ENCODE data around the gene CDC123.
"Not testable (repeated sequence)": the region's sequence is repeated elsewhere in the genome, so short reads cannot be mapped to it uniquely, and the experiment has no call there.

Gene CDC123

DNA sequence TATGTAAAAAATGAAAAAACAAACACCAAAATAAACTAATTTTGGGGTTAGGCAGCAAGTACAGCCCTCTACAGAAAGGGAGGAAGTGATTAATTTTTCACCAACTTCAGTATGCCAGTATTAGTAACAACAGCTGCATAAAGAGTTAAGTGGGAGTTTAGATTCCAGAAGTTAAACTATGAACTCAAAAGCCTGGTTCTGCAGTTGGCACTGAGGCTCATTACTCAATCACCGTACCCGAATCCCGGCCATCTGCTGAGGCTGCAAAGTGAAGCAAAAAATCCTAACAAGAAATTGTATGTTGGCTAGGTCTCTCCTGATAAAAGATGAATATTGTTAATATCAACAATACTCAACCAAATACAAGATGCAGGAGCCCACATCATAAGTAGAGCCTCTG lies 4.3 kb upstream of the CDC123 start:
- peak in 1 of 2 donors; percentile 69 for DNase-seq

DNA sequence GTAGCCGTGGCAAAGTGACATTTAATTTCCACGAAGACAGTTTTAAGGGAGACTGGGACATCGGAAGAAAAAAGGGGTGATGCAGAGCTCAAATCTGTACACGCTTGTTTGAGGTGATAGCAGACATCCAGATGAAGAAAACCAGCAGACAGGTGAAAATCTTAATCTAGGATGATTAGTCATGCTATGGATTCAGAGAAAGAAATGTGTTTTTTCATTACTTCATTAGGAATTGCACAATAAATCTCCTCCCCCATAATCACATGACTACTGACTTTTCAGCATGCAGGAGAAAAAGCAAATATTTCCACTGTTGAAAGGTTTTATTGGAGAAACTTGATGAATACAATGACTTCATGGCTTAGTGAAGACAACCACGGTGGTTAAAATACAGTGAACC lies 2.8 kb upstream of the CDC123 start:
- no peak for DNase-seq

DNA sequence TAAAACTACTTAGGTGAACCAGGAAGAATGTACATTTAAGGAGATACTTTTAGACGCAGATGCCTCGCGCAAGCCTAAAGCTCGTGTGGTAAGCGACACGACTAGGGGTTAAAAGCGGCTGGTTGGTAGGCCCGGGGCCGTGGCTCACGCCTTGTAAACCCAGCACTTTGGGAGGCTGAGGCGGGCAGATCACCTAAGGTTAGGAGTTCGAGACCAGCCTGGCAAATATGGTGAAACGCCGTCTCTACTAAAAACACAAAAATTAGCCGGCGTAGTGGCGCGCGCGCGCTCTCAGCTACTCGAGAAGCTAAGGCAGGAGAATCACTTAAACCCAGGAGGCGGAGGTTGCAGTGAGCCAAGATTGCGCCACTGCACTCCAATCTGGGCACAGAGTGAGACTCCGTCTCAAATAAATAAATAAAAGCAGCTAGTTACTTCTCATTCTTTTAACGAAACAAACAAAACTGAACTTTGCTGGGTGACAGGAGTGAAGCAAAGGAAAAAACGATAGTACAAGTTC lies 1.2 kb upstream of the CDC123 start:
- DNase-seq = no peak

DNA sequence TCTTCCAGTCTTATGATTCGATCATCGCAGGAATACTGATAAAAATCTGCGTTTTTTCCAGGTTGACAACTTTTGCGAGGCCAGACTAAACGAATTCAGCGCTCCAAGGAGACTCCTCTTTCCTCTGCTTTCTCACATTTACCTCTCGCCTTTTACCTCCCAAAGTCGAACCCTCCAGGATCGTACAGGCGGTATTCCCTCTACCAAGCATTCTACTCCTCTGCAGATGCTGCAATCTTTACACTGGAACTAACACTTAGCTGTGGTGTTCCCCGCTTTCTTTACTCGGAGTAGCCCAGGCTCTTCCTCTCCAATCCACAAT lies 746 bp upstream of the CDC123 start:
- no peak for DNase-seq

DNA sequence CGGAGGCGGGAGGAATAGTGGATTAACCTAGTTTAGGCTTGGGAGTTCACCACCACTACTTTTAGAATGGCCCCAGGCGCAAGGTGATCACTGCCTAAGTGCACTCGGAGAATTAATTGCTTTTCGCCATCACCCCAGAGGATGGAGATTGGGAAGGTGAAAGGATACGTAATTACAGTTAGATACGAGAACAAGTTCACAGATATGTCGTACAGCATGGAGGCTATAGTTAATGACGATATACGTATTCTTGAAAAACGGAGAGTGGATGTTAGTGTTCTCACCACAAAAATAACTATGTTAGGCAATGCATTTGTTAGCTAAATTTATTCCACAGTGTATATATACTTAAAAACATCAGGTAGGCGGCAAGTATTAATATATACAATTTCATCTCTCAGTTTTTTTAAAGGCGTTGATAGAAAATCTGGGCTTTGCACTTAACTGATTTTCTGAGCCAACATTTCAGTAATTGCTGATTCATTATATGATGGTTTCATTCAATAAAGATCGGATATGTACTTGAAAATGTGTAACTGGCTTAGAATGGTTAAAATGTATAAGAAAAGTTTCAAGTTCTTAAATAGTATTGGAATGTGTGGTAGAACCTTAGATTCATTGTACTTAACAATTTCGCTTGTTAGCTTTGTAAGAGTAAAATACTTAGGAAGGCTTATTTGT lies 683 bp downstream of the CDC123 start:
- no peak for DNase-seq

DNA sequence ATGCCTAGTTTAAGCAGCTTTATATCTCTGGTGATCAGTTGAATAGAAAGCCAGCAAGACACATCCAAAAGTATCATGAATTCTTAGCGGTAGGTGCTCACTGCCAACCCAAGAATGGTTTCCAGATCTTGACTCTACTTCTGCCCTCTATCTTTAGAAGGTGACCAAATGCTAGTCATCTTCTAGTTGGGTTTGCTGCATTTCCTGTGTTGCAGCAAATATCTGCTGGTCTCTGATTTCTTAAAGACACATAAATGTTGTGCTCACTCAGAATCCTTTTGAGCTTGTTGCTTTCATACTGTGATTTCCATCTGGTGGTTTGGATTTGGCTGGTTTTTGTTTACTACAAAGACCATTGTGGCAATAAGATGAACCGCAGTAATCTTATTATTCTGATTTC lies 2.2 kb downstream of the CDC123 start:
- no peak for DNase-seq

DNA sequence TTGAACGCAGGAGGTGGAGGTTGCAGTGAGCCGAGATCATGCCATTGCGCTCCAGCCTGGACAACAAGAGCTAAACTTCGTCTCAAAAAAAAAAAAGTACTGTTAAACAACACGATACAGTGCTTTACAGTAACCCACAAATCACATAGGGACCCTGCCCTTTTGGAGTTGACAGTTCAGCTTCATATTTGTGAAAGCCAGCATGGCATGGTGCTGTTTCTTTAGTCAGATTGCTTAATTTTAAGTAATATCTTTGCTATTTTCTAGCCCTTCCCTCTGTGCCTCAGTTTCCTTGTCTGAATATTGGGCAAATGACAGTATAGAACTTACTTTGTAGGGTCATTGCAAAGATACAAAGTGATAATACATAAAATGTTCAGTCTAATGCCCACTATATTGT lies 4.9 kb downstream of the CDC123 start:
- DNase-seq = no peak

DNA sequence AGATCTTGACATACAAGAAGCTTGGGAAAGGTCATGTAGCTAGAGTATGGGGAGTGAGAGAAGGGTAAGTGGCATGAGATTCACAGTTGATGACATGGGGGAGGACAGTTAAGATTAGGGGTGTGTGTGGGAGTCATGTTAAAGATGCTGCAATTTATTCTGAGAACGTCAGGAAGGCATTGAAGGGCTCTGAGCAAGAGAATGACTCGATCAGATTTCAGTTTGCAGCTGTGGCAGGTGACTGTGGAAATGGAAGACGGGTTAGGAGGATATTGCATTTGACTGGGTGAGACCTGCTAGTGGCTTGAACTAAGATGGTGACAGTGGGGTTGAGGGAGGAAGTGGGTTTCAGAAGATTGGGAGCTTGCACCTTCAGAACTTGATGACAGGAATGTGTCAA lies 5.6 kb downstream of the CDC123 start:
- DNase-seq = no peak

DNA sequence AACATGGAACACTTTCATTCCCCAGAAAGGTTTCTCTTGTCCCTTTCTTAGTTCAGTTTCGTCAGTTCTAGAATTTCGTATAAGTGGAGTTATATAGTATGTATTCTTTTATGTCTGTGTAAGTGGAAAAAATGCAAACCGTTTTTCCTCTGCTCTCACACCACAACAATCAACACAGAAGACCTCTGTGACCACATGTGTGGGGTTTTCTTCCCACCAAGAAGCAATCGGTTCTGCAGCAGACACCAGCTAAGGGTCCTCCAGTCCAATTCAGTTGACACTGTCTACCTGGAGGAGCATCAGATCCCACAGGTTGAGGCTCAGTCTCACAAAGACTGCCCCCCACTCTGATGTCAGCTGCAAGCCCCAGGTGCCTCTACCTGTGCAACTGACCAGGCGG lies 6.2 kb downstream of the CDC123 start:
- no peak for DNase-seq

DNA sequence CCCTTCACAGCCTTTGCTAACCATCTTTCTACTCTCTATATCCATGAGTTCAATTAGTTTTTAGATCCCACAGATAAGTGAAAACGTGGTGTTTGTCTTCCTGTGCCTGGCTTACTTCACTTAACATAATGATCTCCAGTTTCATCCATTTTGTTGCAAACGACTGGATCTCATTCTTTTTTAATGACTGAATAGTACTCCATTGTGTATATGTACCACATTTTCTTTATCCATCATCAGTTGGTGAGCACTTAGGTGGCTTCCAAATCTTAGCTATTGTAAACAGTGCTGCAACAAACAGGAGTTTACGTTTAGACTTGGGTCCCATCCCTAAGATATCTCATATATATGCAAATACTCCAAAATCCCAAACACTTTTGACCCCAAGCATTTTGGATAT lies 9.1 kb downstream of the CDC123 start:
- DNase-seq = no peak

DNA sequence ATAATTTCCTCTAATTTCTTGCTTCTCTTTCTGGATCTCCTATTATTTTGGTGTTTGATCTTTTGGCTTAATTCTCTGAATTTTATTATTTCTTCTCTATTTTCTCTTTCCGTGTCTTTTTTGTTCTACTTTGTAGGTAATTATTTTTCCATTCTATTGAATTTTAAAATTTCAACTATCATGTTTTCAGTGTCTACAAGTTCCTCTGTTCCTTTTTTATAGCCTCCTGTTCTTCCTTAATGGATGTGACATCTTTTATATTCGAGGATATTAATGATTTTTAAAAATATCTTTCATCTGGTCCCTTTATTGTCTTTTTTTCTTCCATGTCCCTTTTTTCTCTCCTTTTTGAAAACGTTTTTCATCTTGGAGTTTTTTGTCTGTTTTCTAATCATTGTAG lies 11.1 kb downstream of the CDC123 start:
- DNase-seq = no peak

DNA sequence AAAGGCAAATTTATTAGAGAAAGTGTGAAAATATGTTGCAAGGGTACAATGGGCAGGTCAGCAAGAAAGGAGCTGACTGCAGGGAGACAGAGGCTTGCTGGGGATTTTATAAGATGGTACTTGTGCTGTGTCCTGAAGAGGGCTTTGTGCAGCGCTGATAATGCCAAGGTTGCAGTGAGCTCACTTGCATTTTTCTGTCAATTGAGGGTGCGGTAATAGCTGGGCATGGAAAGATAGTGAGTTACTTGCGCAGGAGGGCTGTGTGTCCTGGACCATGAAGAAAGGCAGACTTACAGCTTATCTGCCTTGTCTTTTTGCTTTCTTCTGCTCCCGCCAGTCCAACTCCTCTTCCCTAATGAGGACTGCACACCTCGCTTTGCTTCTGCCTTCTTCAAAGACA lies 12.5 kb downstream of the CDC123 start:
- no peak for DNase-seq

DNA sequence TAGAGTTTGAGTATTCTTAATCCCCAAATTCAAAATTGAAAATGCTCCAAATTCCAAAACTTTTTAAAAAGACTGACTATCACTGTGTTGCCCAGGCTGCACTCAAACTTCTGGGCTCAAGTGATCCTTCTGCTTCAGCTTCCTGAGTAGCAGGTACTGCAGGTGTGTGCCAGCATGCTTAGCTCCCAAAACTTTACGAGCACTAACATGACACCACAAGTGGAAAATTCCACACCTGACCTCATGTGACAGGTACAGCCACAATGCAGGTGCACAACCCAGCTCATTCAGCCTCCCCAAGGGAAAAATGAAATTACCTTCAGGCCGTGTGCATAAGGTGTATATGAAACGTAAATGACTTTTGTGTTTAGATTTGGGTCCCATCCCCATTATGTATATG lies 16.5 kb downstream of the CDC123 start:
- DNase-seq = no peak

DNA sequence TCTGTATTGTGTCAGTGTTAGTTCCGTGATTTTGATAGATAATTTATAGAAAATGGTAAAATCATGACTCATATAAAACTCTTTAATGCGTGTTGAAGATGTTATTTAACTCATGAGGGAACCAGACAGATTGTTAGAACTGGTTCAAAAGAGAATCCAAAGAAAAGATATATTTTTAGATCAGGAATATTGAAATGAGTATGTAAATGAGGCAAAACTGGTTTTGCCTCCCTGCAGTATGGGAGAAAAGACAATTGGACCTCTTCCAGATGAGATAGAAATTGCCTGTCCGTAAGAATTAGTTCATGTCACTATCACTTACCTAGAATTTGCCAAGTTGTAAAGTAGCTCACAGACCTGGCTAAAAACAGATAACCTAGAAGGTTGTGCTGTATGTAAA lies 17.6 kb downstream of the CDC123 start:
- no peak for DNase-seq

DNA sequence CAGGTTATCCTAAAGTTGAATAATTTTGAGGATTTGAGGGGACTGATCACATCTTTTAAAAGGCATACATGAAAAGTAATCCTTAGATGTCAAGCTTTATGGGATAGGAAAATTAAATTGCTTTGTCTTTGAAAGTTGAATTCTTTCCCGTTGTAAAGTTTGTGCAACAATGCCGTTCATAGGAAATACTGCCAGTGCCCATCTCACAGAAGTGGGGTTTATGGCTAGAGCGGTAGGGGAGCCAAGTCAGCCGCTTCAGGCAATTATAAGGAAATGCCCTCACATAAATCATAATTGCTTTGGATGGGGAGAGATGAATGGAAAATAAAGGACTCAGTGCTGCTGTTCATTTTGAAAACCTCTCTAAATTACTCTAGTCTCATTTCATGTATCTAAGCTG lies 18.1 kb downstream of the CDC123 start:
- no peak for DNase-seq

DNA sequence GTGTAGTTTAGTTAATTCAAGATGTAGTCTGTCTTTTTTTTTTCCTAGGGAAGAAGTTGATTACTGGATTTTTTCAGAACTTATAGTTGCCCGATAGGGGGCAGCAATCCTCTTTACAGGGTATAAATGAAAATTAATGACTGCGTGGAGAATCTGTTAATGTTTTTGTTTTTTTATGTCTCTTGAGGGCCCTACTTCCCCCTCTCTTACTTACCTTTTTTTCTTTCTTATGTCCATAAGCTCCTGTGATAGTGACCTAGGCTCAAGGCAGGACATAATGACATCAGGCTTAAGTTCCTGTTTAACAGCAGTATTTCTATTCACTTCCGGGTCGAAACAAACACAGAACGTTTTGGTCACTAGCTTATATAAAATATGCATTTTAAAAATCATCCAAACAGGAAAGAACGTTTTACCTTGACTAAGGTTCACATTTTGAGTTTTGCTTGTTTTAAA lies 18.8 kb downstream of the CDC123 start:
- DNase-seq = peak in 1 of 2 donors; percentile 43

DNA sequence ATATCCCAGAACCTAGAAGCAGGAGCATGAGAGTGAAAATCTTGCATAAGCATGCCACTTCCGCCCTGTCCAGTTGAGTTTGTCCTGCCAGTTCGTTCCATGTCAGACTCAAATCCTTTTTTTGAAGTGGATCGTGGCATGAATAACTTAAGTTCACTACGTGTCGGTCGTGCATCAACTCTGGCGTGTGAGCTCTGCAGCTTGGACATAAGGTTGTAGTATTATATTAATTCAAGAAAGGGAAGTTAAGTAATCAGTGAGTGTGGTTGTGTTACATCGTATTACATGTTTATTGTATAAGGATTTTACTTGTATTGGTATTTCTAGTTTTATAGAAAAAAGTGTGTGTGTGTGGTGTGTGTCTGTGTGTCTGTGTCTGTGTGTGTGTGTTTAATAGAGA lies 23.0 kb downstream of the CDC123 start:
- no peak for DNase-seq

DNA sequence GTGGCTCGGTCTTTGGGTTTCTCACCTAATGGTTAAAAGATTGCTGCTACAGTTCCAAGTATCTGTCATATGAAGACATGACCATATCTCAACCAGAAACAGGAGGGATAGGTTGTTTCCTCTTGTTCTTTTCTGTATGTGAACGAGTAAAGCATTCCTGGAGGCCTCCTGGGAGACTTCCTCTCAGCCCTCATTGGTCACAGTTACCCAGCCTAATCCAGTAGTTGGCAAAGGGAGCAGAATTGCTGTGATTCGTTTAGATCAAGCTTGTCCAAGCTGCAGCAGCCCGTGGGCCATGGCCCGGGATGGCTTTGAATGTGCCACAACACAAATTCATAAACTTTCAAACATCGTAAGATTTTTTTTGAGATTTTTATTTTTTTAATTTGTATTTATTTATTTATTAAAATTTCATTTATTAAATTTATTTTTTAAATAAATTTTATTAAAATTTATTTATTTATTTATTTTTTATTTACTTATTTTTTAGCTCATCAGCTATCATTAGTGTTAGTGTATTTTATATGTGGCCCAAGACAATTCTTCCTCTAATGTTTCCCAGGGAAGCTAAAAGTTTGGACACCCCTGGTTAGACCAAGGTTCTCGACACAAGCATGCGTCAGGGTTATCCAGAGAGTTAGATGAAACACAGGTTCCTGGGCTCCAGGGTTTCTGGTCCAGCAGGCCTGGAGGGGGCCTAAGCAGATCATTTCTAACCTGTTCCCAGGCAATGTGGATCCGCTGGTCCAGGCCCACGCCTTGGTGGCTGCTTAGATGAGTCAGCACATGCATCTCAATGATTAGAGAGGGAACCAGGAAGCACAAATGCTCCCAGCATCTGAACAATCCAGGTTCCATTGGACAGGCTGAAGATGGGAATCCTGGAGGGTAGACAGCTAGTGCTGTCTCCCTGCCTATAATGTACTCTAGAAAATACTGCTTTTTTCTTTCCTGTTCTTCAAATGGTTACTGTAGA lies 25.6 kb downstream of the CDC123 start:
- no peak for DNase-seq

DNA sequence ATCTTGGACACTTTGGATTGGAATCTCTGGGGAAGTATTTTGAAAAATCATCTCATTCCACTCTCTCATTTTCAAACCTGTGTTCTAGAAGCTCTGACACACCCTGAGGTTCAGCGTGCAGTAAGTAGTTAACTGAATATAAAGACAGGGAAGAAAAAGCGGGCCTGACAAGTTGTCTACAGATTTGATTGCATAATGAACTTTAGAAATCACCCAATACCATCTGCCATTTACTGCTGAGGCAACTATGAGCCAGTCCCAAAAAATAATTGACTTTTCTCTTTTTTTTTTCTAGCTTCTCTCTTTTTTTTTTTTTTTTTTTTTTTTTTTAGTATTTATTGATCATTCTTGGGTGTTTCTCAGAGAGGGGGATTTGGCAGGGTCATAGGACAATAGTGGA lies 29.5 kb downstream of the CDC123 start:
- DNase-seq = no peak

DNA sequence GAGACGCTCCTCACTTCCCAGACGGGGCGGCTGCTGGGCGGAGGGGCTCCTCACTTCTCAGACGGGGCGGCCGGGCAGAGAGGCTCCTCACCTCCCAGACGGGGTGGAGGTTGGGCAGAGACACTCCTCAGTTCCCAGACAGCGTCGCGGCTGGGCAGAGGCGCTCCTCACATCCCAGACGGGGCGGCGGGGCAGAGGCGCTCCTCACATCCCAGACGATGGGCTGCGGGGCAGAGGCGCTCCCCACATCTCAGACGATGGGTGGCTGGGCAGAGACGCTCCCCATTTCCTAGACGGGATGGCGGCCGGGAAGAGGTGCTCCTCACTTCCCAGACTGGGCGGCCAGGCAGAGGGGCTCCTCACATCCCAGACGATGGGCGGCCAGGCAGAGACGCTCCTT lies 30.4 kb downstream of the CDC123 start:
- not testable (repeated sequence) for DNase-seq

DNA sequence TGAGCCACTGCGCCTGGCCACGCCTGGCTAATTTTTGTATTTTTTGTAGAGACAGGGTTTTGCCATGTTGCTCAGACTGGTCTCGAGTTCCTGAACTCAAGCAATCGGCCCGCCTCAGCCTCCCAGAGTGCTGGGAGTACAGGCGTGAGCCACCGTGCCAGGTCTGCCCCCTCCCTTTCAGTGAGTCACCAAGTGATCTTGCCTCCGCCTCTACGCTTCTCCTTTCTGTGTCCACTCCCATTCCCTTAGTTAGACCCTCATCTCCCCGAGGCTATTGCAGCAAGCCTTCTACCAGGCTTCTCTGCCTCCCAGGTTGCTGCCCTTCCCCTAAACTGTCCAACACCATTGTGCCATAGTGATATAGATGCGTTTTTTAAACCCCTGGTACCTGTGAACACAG lies 32.9 kb downstream of the CDC123 start:
- DNase-seq = no peak

DNA sequence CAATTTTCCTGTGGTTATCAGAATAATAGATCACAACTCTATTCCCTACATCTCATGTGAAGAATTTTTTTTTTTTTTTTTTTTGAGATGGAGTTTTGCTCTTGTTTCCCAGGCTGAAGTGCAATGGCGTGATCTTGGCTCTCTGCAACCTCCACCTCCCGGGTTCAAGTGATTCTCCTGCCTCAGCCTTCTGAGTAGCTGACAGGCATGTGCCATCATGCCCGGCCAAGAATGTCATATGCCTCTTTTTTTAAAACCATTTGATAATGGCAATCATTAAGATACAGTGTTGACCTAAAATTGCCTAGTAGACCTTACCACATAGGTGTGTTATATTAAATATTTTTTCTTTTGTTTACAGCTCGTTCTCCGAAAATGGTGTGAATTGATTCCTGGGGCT lies 38.7 kb downstream of the CDC123 start:
- not testable (repeated sequence) for DNase-seq

DNA sequence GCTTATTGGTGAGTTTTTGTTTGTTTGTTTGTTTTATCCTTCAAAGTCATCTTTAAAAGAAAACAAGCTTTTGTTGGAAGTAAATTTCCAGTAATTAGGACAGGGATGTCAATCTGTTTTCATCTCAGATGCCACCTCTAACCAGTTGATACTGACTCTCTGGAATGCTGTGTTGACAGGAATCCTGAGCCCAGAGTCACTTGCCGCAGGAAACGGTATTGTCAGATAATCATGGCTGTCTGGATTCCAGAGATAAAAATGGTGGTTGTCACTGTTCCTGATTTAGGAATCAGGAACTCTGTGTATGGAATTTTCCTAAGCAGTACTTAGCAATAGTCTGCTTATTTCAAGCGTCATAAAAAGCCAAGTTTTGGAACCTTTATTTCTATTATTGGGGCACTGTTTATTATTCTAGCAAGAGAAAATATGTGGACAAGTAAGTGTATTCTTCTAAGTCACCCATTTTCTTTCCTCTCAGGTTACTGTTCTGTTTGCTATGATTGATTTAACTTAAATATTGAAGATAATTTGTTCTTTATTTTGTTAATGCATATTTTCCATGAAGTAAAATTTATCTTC lies 39.2 kb downstream of the CDC123 start:
- DNase-seq = no peak

DNA sequence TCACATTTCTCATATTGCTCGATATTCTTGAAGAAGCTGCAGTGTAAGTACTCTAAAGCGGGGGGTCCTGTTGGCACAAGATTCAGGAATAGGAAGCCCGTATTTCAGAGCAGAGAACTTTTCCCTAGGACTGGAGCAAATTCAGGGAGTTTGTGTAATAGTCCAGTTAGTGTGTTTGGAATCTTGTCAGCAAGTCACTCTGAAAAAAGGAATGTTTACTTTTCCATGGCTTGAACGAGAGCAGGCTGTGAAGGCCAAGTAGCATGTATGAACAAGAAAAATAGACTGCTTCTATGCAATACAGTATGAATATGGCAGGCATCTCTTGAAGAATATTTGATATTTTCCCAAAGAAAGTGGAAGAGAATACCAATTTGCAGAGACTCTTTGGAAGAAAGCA lies 39.8 kb downstream of the CDC123 start:
- no peak for DNase-seq

All from bone marrow (tissue), 2 donors.